ENCODE results near the gene SERPINA4. TPM values are rescaled to one million over a fixed set of nuclear protein-coding genes. Genes with fewer than 3 reads are reported as not detected.
A peak's percentile ranks its signal among the peaks of the same experiment; 100 is the strongest.

Gene SERPINA4
- total RNA-seq, 8 experiments from 2014 or later, result 0.09 to 0.28 (median 0.24) TPM; not detected in 5

- peaks cover 0 to 17% of the 10 kb centered on the region in 2 donors for H3K4me1 ChIP-seq (replicated peaks in 1 of 2)
- ATAC-seq (replicated peaks in 6 of 8), result no peak
- H3K4me3 ChIP-seq, result no peak overlapping the region
- no peak overlapping the region for H3K27ac ChIP-seq
- in situ Hi-C loops (cut with MboI; ENCODE audit: low pct_unique_long_range_greater_than_20kb in 2 of 9, low sequenced_read_pairs in 9 of 9, unreplicated experiment in 9 of 9), result no loop called here
Observed at GRCh38 chr14:94592457-94592856, 31.2 kb downstream of the SERPINA4 start.

- Histone ChIP-seq H3K4me1 (replicated peaks in 1 of 2) (peaks cover 5 to 20% of the 10 kb centered on the region in 2 donors), H3K27ac (no peak overlapping the region), H3K4me3 (no peak overlapping the region)
- in situ Hi-C loops (cut with MboI; ENCODE audit: low pct_unique_long_range_greater_than_20kb in 2 of 9, low sequenced_read_pairs in 9 of 9, unreplicated experiment in 9 of 9), result no loop called here
- 60 to 100% methylated on average over 1 of the region's 3 CpGs; no CpG with 5 or more reads in 8 of the 10 experiments for WGBS, 10 experiments
- ATAC-seq (replicated peaks in 6 of 8), result no peak
Observed at GRCh38 chr14:94593376-94593748, 32.1 kb downstream of the SERPINA4 start.

GRCh38 chr14:94593749-94594431 lies 32.6 kb downstream of the SERPINA4 start:
- peak in 1 of 8 experiments; percentile 49 for ATAC-seq (replicated peaks in 6 of 8)
- WGBS, 10 experiments, result 17 to 80% methylated on average over 1 to 3 of the region's 4 CpGs; no CpG with 5 or more reads in 8 of the 10 experiments
- Histone ChIP-seq H3K27ac (no peak overlapping the region), H3K4me1 (replicated peaks in 1 of 2) (peaks cover 10 to 25% of the 10 kb centered on the region in 2 donors), H3K4me3 (no peak overlapping the region)
- in situ Hi-C loops (cut with MboI; ENCODE audit: low pct_unique_long_range_greater_than_20kb in 2 of 9, low sequenced_read_pairs in 9 of 9, unreplicated experiment in 9 of 9), result no loop called here

GRCh38 chr14:94594441-94594840 lies 33.2 kb downstream of the SERPINA4 start:
- 0 to 100% (median 96%) methylated on average over 1 to 5 of the region's 7 CpGs; no CpG with 5 or more reads in 6 of the 10 experiments for WGBS, 10 experiments
- in situ Hi-C loops (cut with MboI; ENCODE audit: low pct_unique_long_range_greater_than_20kb in 2 of 9, low sequenced_read_pairs in 9 of 9, unreplicated experiment in 9 of 9), result no loop called here
- no peak overlapping the region for H3K4me3 ChIP-seq
- peaks cover 16 to 30% of the 10 kb centered on the region in 2 donors for H3K4me1 ChIP-seq (replicated peaks in 1 of 2)
- H3K27ac ChIP-seq, result no peak overlapping the region
- ATAC-seq (replicated peaks in 6 of 8), result no peak

GRCh38 chr14:94595912-94596311 lies 34.7 kb downstream of the SERPINA4 start:
- WGBS, 10 experiments, result 0 to 80% (median 20%) methylated on average over 1 to 2 of the region's 2 CpGs; no CpG with 5 or more reads in 5 of the 10 experiments
- Histone ChIP-seq H3K27ac (no peak overlapping the region), H3K4me1 (replicated peaks in 1 of 2) (peaks cover 23 to 44% of the 10 kb centered on the region in 2 donors), H3K4me3 (no peak overlapping the region)
- ATAC-seq (replicated peaks in 6 of 8), result no peak
- in situ Hi-C loops (cut with MboI; ENCODE audit: low pct_unique_long_range_greater_than_20kb in 2 of 9, low sequenced_read_pairs in 9 of 9, unreplicated experiment in 9 of 9), result no loop called here

GRCh38 chr14:94596361-94596760 lies 35.1 kb downstream of the SERPINA4 start:
- 40 to 100% (median 72%) methylated on average over 2 to 9 of the region's 9 CpGs; no CpG with 5 or more reads in 1 of the 10 experiments for WGBS, 10 experiments

GRCh38 chr14:94597788-94598187 lies 36.5 kb downstream of the SERPINA4 start:
- Histone ChIP-seq H3K4me3 (no peak overlapping the region), H3K4me1 (replicated peaks in 1 of 2) (peaks cover 30 to 56% of the 10 kb centered on the region in 2 donors), H3K27ac (no peak overlapping the region)
- no peak for ATAC-seq (replicated peaks in 6 of 8)
- 100% methylated on average over 1 of the region's 5 CpGs; no CpG with 5 or more reads in 9 of the 10 experiments for WGBS, 10 experiments
- in situ Hi-C loops (cut with MboI; ENCODE audit: low pct_unique_long_range_greater_than_20kb in 2 of 9, low sequenced_read_pairs in 9 of 9, unreplicated experiment in 9 of 9), result no loop called here

More at GRCh38 chr14:94596361-94596760, 35.1 kb downstream of the SERPINA4 start:
- no peak for ATAC-seq (replicated peaks in 6 of 8)
- peaks cover 23 to 47% of the 10 kb centered on the region in 2 donors for H3K4me1 ChIP-seq (replicated peaks in 1 of 2)
- in situ Hi-C loops (cut with MboI; ENCODE audit: low pct_unique_long_range_greater_than_20kb in 2 of 9, low sequenced_read_pairs in 9 of 9, unreplicated experiment in 9 of 9), result no loop called here
- H3K4me3 ChIP-seq, result no peak overlapping the region
- H3K27ac ChIP-seq, result no peak overlapping the region

GRCh38 chr14:94598506-94598815 lies 37.2 kb downstream of the SERPINA4 start:
- peaks cover 30 to 56% of the 10 kb centered on the region in 2 donors for H3K4me1 ChIP-seq (replicated peaks in 1 of 2)
- in situ Hi-C loops (cut with MboI; ENCODE audit: low pct_unique_long_range_greater_than_20kb in 2 of 9, low sequenced_read_pairs in 9 of 9, unreplicated experiment in 9 of 9), result no loop called here
- H3K4me3 ChIP-seq, result no peak overlapping the region
- no peak for ATAC-seq (replicated peaks in 6 of 8)
- H3K27ac ChIP-seq, result no peak overlapping the region
- 20 to 94% (median 83%) methylated on average over 1 to 7 of the region's 7 CpGs; no CpG with 5 or more reads in 4 of the 10 experiments for WGBS, 10 experiments

- in situ Hi-C loops (cut with MboI; ENCODE audit: low pct_unique_long_range_greater_than_20kb in 2 of 9, low sequenced_read_pairs in 9 of 9, unreplicated experiment in 9 of 9), result no loop called here
Observed at GRCh38 chr14:94598816-94599655, 37.8 kb downstream of the SERPINA4 start.

GRCh38 chr14:94599656-94600004 lies 38.4 kb downstream of the SERPINA4 start:
- in situ Hi-C loops (cut with MboI; ENCODE audit: low pct_unique_long_range_greater_than_20kb in 2 of 9, low sequenced_read_pairs in 9 of 9, unreplicated experiment in 9 of 9), result no loop called here
- peak in 2 of 8 experiments; percentile 3 to 4 for ATAC-seq (replicated peaks in 6 of 8)
- Histone ChIP-seq H3K4me1 (replicated peaks in 1 of 2) (peaks cover 30 to 51% of the 10 kb centered on the region in 2 donors), H3K4me3 (no peak overlapping the region), H3K27ac (peak overlapping the region; percentile 71 to 72)
- 20 to 100% (median 80%) methylated on average over 1 of the region's 3 CpGs; no CpG with 5 or more reads in 7 of the 10 experiments for WGBS, 10 experiments

More at GRCh38 chr14:94598816-94599655, 37.8 kb downstream of the SERPINA4 start:
- H3K27ac ChIP-seq, result peak overlapping the region; percentile 71 to 72
- ATAC-seq (replicated peaks in 6 of 8), result peak; percentile 26 to 87 (median 78)
- H3K4me3 ChIP-seq, result no peak overlapping the region
- WGBS, 10 experiments, result 17 to 72% (median 60%) methylated on average over 1 to 6 of the region's 11 CpGs; no CpG with 5 or more reads in 4 of the 10 experiments
- peaks cover 30 to 53% of the 10 kb centered on the region in 2 donors for H3K4me1 ChIP-seq (replicated peaks in 1 of 2)

- WGBS, 10 experiments, result 53 to 100% (median 90%) methylated on average over 1 to 10 of the region's 11 CpGs; no CpG with 5 or more reads in 3 of the 10 experiments
- in situ Hi-C loops (cut with MboI; ENCODE audit: low pct_unique_long_range_greater_than_20kb in 2 of 9, low sequenced_read_pairs in 9 of 9, unreplicated experiment in 9 of 9), result no loop called here
- no peak overlapping the region for H3K4me3 ChIP-seq
- ATAC-seq (replicated peaks in 6 of 8), result no peak
- H3K4me1 ChIP-seq (replicated peaks in 1 of 2), result peaks cover 30 to 48% of the 10 kb centered on the region in 2 donors
- no peak overlapping the region for H3K27ac ChIP-seq
Observed at GRCh38 chr14:94600148-94600545, 38.9 kb downstream of the SERPINA4 start.

- 0 to 71% (median 29%) methylated on average over 1 to 3 of the region's 6 CpGs; no CpG with 5 or more reads in 2 of the 10 experiments for WGBS, 10 experiments
- Histone ChIP-seq H3K4me1 (replicated peaks in 1 of 2) (peaks cover 30 to 39% of the 10 kb centered on the region in 2 donors), H3K4me3 (no peak overlapping the region), H3K27ac (peak overlapping the region in 1 of 2 donors; percentile 41)
- in situ Hi-C loops (cut with MboI; ENCODE audit: low pct_unique_long_range_greater_than_20kb in 2 of 9, low sequenced_read_pairs in 9 of 9, unreplicated experiment in 9 of 9), result no loop called here
- peak; percentile 31 to 87 (median 69) for ATAC-seq (replicated peaks in 6 of 8)
Observed at GRCh38 chr14:94601884-94602391, 40.7 kb downstream of the SERPINA4 start.

GRCh38 chr14:94602722-94603121 lies 41.5 kb downstream of the SERPINA4 start:
- WGBS, 10 experiments, result 75 to 100% (median 89%) methylated on average over 2 to 3 of the region's 5 CpGs; no CpG with 5 or more reads in 6 of the 10 experiments
- no peak for ATAC-seq (replicated peaks in 6 of 8)
- peaks cover 30 to 39% of the 10 kb centered on the region in 2 donors for H3K4me1 ChIP-seq (replicated peaks in 1 of 2)
- no peak overlapping the region for H3K4me3 ChIP-seq
- in situ Hi-C loops (cut with MboI; ENCODE audit: low pct_unique_long_range_greater_than_20kb in 2 of 9, low sequenced_read_pairs in 9 of 9, unreplicated experiment in 9 of 9), result no loop called here
- H3K27ac ChIP-seq, result no peak overlapping the region

Measured in motor neuron (in vitro differentiated cells).